M059J (cell line): ENCODE measurements around the gene DLX6. TPM values are rescaled to one million over a fixed set of nuclear protein-coding genes. Genes with fewer than 3 reads are reported as not detected.
A peak's percentile ranks its signal among the peaks of the same experiment; 100 is the strongest.

Experiments used
- DNase-seq: peaks from one replicate; pipeline ENCODE4 v3.0.0-alpha.2; 2012; ENCODE audit warnings: low read depth
- total RNA-seq: library from RNA; depleted of rRNA; stranded (reverse); fragments of >200 nt; shearing (Covaris generic); gene quantifications from 2 replicates; pipeline ENCODE4 v1.2.3, GENCODE V29; 2014

DLX6 gene
- total RNA-seq, 1 experiment from 2014 or later: 1.6 TPM

DNA sequence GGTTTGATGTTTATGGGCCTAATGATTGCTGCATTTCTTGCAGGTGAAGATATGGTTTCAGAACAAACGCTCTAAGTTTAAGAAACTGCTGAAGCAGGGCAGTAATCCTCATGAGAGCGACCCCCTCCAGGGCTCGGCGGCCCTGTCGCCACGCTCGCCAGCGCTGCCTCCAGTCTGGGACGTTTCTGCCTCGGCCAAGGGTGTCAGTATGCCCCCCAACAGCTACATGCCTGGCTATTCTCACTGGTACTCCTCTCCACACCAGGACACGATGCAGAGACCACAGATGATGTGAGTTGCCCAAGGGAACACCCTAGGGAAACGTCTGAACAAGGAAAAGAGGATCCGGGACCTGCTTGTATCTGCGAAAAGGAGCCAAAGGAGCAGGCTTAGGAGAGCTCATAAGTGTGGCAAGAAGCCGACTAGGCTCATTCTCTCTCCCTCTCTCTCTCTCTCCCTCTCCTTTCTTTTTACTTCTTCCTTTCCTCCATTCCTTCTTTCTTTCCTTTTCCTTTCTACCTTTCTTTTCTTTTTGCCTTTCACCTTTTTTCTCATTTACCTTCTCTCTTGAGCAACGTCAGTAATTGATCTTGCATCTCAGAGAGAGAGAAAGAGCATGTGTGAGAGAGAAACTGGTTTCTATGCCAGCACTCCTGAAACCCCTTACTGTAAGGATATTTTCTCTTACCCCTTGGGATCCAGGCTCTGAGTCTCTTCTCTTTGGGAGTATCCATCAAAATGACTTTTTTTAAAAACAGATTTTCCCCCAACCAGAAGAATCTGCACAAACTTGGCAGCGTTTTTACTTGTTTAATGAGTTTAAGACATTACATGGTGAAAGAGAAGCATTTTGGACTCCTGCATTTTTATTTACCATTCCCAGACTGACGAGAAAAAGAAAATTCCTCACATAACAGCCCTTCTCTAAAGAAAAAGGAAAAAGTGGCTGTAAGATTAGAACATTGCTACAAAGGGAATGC, 4.7 kb downstream of the DLX6 start:
- no peak for DNase-seq

GRCh38 chr7:97011104-97011503, 5.8 kb downstream of the DLX6 start:
- no peak for DNase-seq

- DNase-seq: no peak
Measured at GRCh38 chr7:97011536-97012364, 6.4 kb downstream of the DLX6 start.

GRCh38 chr7:97012365-97013133, 7.2 kb downstream of the DLX6 start:
- DNase-seq: no peak

GRCh38 chr7:97013134-97013844, 7.9 kb downstream of the DLX6 start:
- no peak for DNase-seq

GRCh38 chr7:97013845-97014134, 8.4 kb downstream of the DLX6 start:
- no peak for DNase-seq

GRCh38 chr7:97014145-97014750, 8.9 kb downstream of the DLX6 start:
- DNase-seq: no peak

GRCh38 chr7:97015279-97015678, 9.9 kb downstream of the DLX6 start:
- no peak for DNase-seq

- no peak for DNase-seq
Measured at GRCh38 chr7:97015756-97016380, 10.5 kb downstream of the DLX6 start.

GRCh38 chr7:97016381-97017191, 11.2 kb downstream of the DLX6 start:
- DNase-seq: peak; percentile 68

GRCh38 chr7:97017192-97018125, 12.1 kb downstream of the DLX6 start:
- no peak for DNase-seq

- DNase-seq: no peak
Measured at GRCh38 chr7:97018126-97018601, 12.8 kb downstream of the DLX6 start.

- DNase-seq: no peak
Measured at GRCh38 chr7:97018791-97019531, 13.6 kb downstream of the DLX6 start.

DNA sequence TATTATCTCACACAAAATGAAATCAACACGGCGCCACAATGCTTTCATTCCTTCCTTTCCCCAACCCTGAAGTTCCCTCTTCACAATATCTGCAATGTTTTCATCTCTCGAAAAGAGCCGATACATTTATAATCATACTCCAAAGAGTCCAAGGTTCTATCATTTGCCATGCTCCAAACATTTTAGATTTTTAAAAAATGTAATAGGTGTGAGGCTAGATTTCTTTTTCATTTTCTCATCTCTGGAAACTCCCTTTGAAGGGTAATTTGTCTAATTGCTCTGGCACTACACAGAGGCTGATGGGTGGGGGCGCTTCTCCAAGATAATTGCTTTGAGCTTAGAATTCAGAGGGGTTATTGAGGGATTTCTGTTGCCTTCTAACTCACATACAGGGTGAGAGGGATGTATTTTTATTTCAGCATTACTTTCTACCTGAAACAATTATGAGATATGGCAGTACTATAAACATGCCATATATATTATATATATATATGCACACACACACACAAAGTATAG, 14.4 kb downstream of the DLX6 start:
- DNase-seq: no peak

- DNase-seq: no peak
Measured at GRCh38 chr7:97020601-97020995, 15.2 kb downstream of the DLX6 start.

DNA sequence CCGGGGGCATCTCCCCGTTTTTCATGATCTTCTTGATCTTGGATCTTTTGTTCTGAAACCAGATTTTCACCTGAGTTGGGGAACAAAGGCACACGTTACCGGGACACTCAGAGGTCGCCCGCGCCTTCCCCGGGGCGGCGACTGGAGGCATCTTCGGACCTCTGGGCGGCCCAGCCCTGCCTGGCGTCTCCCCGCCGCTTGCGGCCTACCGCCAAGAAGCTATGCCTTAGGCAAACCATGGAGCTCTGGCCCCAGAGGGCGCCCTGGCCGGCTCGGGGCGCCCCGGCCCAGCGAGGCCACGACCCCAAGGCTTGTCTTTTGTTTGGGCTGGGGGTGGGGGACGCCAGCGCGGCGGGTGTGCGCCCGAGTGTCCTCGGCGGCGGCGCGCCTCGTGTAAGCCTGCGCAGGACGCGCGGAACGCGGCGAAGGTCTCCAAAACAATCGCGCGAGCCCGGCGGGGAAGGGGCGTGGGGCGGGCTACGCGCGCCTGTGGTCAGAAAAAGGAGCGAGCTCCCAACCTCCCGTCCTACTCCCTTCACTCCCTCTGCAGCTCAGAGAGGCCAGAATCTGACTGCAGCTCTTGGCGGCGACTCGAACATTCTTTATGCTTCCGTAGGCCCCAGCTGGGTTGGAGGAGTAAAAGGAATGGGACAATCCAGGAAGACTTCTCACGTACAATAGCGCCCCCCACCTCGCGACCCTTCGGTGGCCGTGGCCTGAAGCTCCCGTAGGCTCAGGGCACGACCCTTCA, 15.8 kb downstream of the DLX6 start:
- no peak for DNase-seq
